HCT116 (cell line): ENCODE results near the gene SOD3. TPM values are rescaled to one million over a fixed set of nuclear protein-coding genes. Genes with fewer than 3 reads are reported as not detected.

ENCODE experiments used
- ATAC-seq: fragments of 200-7000 bp; cut with Tn5 transposase; 2 replicates; pipeline ENCODE4 v1.9.1; 2020; ENCODE audit warnings: mild to moderate bottlenecking, moderate library complexity
- BruUV-seq: library from RNA; stranded (reverse); fragments of 400-500 nt; replicated peaks from 2 replicates; lab custom pipeline; 2021; lab: Mats Ljungman, UMichigan
- CTCF ChIA-PET: fragments of 300-600 bp; sonication (Branson Sonifier 250); formaldehyde crosslinking; loops from one replicate; lab custom pipeline; 2021; ENCODE audit warnings: antibody characterized with exemption; lab: Charles Lee
- POLR2A ChIA-PET: fragments of 300-600, 350-600 bp; sonication (Branson Sonifier 250); formaldehyde crosslinking; loops from one replicate; lab custom pipeline; 2021; ENCODE audit warnings: antibody characterized with exemption; lab: Charles Lee
- RAD21 ChIA-PET, 2 experiments: fragments of 300-600 bp; sonication (Branson Sonifier 250); formaldehyde crosslinking; loops; one replicate each; lab custom pipeline; 2023; ENCODE audit warnings: low total read pairs in 2 of 2; ENCODE audit not compliant: uncharacterized antibody in 2 of 2, unreplicated experiment in 2 of 2, low non-redundant PET in 1 of 2; lab: Charles Lee
- DNase-seq: peaks from one replicate; pipeline ENCODE4 v3.0.0-alpha.2; 2010; ENCODE audit warnings: low read depth, low spot score
- H2AFZ ChIP-seq: fragments of 200-600 bp; shearing (Covaris generic), sonication (generic); 2 replicates; pipeline ENCODE4 v1.6.1; 2017; ENCODE audit warnings: low read depth, mixed run types, mixed read lengths, antibody characterized with exemption, low read length; ENCODE audit not compliant: poor library complexity, severe bottlenecking
- H3K27ac ChIP-seq: 2 replicates; pipeline ENCODE4 v1.5.1; 2012; ENCODE audit warnings: low read depth, low read length
- H3K27me3 ChIP-seq: fragments of 200-600 bp; sonication (generic); 2 replicates; pipeline ENCODE4 v1.6.1; 2016; ENCODE audit warnings: mixed run types, low read length, mixed read lengths; ENCODE audit not compliant: insufficient read depth
- H3K36me3 ChIP-seq, 2 experiments: fragments of 200-500 bp in 1 of 2; fragments of 200-600 bp in 1 of 2; sonication (Bioruptor generic) in 1 of 2; sonication (generic) in 1 of 2; 2 replicates each; pipeline versions ENCODE4 v1.5.1 to v1.6.1; 2014 to 2016; ENCODE audit warnings: low read length in 2 of 2, inconsistent platforms in 1 of 2, mixed read lengths in 1 of 2, mixed run types in 1 of 2; ENCODE audit not compliant: insufficient read depth in 2 of 2, control insufficient read depth in 1 of 2
- H3K4me1 ChIP-seq, 2 experiments: fragments of 200-600 bp in 1 of 2; sonication (generic) in 1 of 2; 2 replicates each; pipeline versions ENCODE4 v1.5.1 to v1.6.1; 2012 to 2017; ENCODE audit warnings: low read length in 2 of 2, inconsistent platforms in 1 of 2, mild to moderate bottlenecking in 1 of 2, mixed read lengths in 1 of 2, mixed run types in 1 of 2, moderate library complexity in 1 of 2; ENCODE audit not compliant: insufficient read depth in 2 of 2, control insufficient read depth in 1 of 2
- H3K4me2 ChIP-seq: fragments of 200-600 bp; sonication (generic); 2 replicates; pipeline ENCODE4 v1.6.1; 2017; ENCODE audit warnings: mixed run types, low read length, mixed read lengths
- H3K4me3 ChIP-seq, 2 experiments: fragments of 200-600 bp in 1 of 2; sonication (generic) in 1 of 2; replicated peaks in 1 of 2; 2 replicates each; pipeline ENCODE4 v1.5.1; 2011 to 2016; ENCODE audit warnings: low read length in 2 of 2, control low read depth in 1 of 2, low read depth in 1 of 2, mild to moderate bottlenecking in 1 of 2, mixed read lengths in 1 of 2, mixed run types in 1 of 2
- H3K79me2 ChIP-seq: fragments of 200-600 bp; sonication (generic); 2 replicates; pipeline ENCODE4 v1.6.1; 2017; ENCODE audit warnings: mild to moderate bottlenecking, mixed run types, low read length, moderate library complexity, mixed read lengths; ENCODE audit not compliant: insufficient read depth
- H3K9ac ChIP-seq: fragments of 200-600 bp; sonication (generic); 2 replicates; pipeline ENCODE4 v1.6.1; 2016; ENCODE audit warnings: low read length, mixed read lengths
- H3K9me2 ChIP-seq: fragments of 200-600 bp; sonication (generic), shearing (Covaris generic); 2 replicates; pipeline ENCODE4 v1.6.1; 2017; ENCODE audit warnings: mixed run types, mild to moderate bottlenecking, moderate library complexity; ENCODE audit not compliant: insufficient read depth
- H3K9me3 ChIP-seq, 2 experiments: fragments of 200-500 bp in 1 of 2; fragments of 200-600 bp in 1 of 2; sonication (Bioruptor generic) in 1 of 2; sonication (generic) in 1 of 2; 2 replicates each; pipeline ENCODE4 v1.6.1; 2014 to 2017; ENCODE audit warnings: low read length in 2 of 2, mixed read lengths in 2 of 2, inconsistent platforms in 1 of 2, low read depth in 1 of 2, mild to moderate bottlenecking in 1 of 2, mixed run types in 1 of 2, moderate library complexity in 1 of 2; ENCODE audit not compliant: control insufficient read depth in 1 of 2, insufficient read depth in 1 of 2
- H4K20me1 ChIP-seq: fragments of 200-600 bp; sonication (generic), shearing (Covaris generic); 2 replicates; pipeline ENCODE4 v1.6.1; 2017; ENCODE audit warnings: mixed run types, mild to moderate bottlenecking, moderate library complexity; ENCODE audit not compliant: insufficient read depth
- EGR1 ChIP-seq: IDR thresholded peaks from 2 replicates; pipeline ENCODE4 v1.6.1; 2012; ENCODE audit warnings: low read depth
- ELF1 ChIP-seq: IDR thresholded peaks from 2 replicates; pipeline ENCODE4 v1.6.1; 2012; ENCODE audit warnings: low read depth, borderline replicate concordance
- POLR2A ChIP-seq: IDR thresholded peaks from 2 replicates; pipeline ENCODE4 v1.7.0; 2011; ENCODE audit warnings: borderline replicate concordance; ENCODE audit not compliant: insufficient read depth, insufficient read length; ENCODE audit errors: extremely low read depth
- RAD21 ChIP-seq: IDR thresholded peaks from 2 replicates; pipeline ENCODE4 v1.6.1; 2012; ENCODE audit warnings: low read depth, mild to moderate bottlenecking
- REST ChIP-seq: IDR thresholded peaks from 2 replicates; pipeline ENCODE4 v1.6.1; 2012; ENCODE audit warnings: low read depth
- intact Hi-C: fragments of 100-400 bp; cut with micrococcal nuclease; formaldehyde crosslinking; loops from 2 replicates; pipeline ENCODE4 v1.10.0; 2022
- total RNA-seq: library from RNA; stranded (reverse); gene quantifications from one replicate; pipeline ENCODE4 v1.2.1, GENCODE V29; 2021; ENCODE audit not compliant: unreplicated experiment

Gene SOD3
- total RNA-seq, 1 experiment from 2014 or later: 0.25 TPM

GRCh38 chr4:24799544-24800324, 4.4 kb downstream of the SOD3 start:
- Histone ChIP-seq H3K9me2 (no peaks in the 10 kb centered on the region), H2AFZ (no peak overlapping the region), H3K4me3 (no peak overlapping the region), H3K27ac (no peak overlapping the region), H3K4me2 (no peak overlapping the region), H3K4me1 (no peaks in the 10 kb centered on the region), H3K27me3 (peaks cover 26% of the 10 kb centered on the region; the same call in 1 of the 2 replicates), H3K9me3 (no peaks in the 10 kb centered on the region), H3K9ac (no peak overlapping the region), H4K20me1 (no peaks in the 10 kb centered on the region), H3K79me2 (no peaks in the 10 kb centered on the region), H3K36me3 (no peaks in the 10 kb centered on the region)
- ChIA-PET POLR2A (no interaction called here), RAD21 (no interaction called here), CTCF (no interaction called here)
- TF ChIP-seq POLR2A (no peak), ELF1 (no peak), EGR1 (no peak), RAD21 (no peak), REST (no peak)
- no peak for ATAC-seq
- no peak for DNase-seq
- intact Hi-C loops: loop anchor here (10.0 kb wide), 1 partner anchor 315 kb away; no protein-coding TSS in a partner anchor
- no TSS peak for BruUV-seq
